HG02623 (cell line): ENCODE results near the gene OR10D3.
"Not testable (repeated sequence)": the region's sequence is repeated elsewhere in the genome, so short reads cannot be mapped to it uniquely, and the experiment has no call there.

Experiments used
- ATAC-seq: cut with Tn5 transposase; IDR thresholded peaks from one replicate; pipeline ENCODE4 v1.9.1; 2021; ENCODE audit warnings: moderate library complexity; ENCODE audit not compliant: unreplicated experiment

OR10D3 gene, protein sequence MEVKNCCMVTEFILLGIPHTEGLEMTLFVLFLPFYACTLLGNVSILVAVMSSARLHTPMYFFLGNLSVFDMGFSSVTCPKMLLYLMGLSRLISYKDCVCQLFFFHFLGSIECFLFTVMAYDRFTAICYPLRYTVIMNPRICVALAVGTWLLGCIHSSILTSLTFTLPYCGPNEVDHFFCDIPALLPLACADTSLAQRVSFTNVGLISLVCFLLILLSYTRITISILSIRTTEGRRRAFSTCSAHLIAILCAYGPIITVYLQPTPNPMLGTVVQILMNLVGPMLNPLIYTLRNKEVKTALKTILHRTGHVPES

DNA sequence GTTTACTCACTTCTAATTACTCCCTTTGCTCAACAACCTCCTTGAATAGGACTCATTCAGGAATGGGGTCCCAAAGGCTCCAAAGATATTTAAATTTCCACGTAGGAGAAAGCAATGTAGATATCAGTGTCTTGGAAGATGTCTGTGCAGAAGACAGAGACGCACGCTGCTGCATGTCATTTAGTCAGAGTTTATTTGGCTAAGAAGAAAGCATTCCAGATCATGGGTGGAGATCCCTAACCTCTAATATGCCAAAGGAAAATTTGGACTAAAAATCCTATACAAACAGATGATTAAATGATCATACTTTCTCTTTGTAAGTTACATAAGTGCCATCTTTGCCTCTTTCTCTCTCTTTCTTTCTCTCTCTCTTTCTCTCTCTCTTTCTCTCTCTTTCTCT lies at the start of gene OR10D3:
OR10D3 (plus strand) TSS at position 278 of the 400 bp plus-strand sequence. CDS start 1,925 bp downstream, outside the sequence.
- ATAC-seq: no peak

GRCh38 chr11:124143034-124143433 lies 40.1 kb upstream of the OR10D3 start:
- no peak for ATAC-seq

DNA sequence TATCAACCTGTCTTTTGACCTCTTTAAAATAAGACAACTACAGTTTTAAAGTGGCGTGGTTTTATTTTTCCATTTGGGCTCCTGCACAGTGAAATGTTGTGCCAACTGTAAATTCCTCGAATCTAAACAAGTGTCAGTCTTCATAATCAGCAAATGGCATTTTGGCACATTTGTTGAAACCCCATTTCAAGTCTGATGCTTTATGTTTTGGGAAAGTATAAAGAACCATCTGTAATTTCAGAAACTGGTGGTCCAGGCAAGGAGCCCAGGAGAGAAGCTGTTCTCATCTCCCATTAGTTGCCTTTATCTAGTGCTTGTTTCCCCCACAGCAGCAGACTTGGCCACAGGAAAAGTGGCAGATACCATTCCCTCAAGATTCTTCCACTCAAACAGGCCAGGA lies 35.2 kb upstream of the OR10D3 start:
- ATAC-seq: no peak

GRCh38 chr11:124150684-124151083 lies 32.5 kb upstream of the OR10D3 start:
- no peak for ATAC-seq

DNA sequence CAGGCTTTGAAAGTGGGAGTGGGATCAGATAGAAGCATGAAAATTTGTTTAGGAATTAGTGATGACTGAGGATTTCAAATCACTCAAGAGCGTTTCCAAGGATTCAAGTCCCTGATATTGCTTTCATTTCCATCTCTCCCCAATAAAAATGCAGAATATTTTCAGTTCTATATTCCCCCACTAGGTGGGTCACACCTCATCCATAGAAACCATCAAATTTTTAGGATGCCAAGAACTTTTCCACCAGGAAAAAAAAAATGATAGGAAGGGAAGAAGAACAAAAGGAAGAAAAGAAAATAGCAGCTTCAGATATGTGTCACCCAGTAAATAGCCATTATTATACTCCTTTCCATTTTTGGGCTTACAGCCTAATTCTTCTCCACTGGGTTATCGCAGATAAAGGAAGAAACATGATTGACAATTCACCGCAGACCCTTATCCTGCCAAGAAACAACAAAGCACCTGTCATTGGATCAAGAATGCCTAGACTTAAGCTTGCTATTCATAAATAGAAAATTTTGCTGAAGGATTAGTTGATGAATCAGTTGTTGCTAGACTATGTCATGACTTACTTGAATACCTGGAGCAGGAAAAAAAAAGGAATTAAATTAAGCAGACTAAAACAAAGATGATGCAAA lies 30.3 kb upstream of the OR10D3 start:
- no peak for ATAC-seq

DNA sequence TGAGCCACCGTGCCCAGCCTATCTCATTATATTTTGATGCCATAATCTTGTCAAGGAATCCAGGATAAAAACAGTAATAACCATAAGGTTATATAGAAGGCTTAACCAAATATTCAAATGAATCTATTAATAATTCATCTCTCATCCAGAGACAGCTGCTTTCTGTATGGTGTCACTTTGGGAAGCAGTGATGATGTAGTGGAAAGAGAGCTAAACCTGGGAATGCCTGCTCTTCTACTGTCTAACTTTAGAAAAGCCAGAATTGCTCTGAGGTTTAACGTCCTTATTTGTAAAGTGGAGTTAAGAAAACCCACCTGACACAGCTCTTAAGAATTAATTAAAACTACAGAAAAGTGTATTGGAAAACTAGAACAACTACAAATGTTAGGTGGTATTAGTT lies 29.3 kb upstream of the OR10D3 start:
- no peak for ATAC-seq

- no peak for ATAC-seq
These were observed 23.7 kb upstream of the OR10D3 start for GRCh38 chr11:124159481-124159880.

GRCh38 chr11:124160986-124161385 lies 22.2 kb upstream of the OR10D3 start:
- no peak for ATAC-seq

DNA sequence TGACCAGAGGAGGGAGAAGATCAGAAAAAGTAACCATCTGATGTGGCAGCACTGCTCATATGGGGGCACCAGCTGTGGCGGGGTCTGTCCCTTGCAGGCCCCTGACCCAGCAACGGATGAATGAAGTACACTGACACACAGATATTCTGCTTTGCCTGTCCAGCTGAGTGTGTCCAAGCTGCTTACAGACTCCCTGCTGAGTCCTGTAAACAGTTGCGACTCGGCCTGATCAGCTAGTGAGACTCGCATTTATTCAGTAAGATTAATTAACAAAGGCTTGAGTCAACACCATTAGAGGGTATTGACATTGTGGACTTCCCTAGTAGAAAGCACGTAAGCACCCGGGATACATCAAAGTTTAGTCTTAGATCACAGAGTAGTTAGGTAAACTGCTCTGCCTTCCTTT lies 15.3 kb upstream of the OR10D3 start:
- no peak for ATAC-seq

- no peak for ATAC-seq
These were observed 14.3 kb upstream of the OR10D3 start for GRCh38 chr11:124168796-124169195.

DNA sequence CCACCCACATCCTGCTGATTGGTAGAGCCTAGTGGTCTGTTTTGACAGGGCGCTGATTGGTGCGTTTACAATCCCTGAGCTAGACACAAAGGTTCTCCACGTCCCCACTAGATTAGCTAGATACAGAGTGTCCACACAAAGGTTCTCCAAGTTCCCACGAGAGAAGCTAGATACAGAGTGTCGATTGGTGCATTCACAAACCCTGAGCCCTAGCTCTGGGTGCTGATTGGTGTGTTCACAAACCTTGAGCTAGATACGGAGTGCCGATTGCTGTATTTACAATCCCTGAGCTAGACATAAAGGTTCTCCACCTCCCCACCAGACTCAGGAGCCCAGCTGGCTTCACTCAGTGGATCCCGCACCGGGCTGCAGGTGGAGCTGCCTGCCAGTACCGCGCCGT lies 12.8 kb upstream of the OR10D3 start:
- ATAC-seq: not testable (repeated sequence)

GRCh38 chr11:124170801-124171586 lies 12.2 kb upstream of the OR10D3 start:
- ATAC-seq: no peak

DNA sequence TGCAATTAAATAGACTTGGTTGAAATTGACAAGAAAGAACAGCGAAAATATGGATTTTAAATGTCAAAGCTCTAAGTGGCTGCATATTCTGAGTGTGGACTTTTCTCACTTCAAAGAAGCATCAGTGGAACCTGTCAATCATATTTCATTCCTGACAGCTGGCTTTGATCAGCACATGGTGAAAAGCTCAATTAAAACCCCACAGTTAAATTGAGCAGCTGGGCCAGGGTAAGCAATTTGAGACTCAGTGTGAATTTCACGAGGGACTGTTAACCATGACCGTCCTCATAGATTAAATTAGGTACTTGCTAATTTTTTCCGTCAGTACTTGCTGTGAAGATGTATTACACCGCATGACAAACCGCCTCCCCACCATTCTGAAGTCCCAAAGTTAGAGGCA lies 11.0 kb upstream of the OR10D3 start:
- ATAC-seq: no peak

GRCh38 chr11:124172599-124172998 lies 10.5 kb upstream of the OR10D3 start:
- no peak for ATAC-seq

DNA sequence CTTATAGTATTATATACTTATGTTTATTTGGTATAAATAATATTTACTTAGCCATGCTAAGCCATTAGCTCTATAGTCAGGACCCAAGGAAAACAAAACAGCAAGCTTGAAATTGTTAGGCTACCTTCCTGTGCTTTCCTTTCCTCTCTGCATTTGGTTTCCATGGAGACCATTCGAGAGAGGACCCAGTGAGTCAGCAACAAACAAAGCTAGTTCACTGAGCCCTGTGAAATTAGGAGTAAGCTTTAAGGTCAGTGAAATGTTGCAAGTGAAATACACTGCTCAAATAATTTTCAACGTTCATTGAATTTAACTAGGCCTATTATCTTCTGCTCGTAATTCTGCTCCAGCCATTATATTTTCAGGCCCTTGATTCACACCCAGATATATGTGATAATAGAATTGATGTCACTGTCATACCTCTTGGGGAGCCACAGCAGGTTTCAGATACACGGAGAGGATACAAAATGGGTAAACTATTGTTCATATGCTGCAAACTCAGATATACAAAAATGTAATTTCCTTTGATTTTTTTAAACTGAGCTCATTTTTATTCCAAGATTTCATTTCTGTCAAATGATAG lies 9.1 kb upstream of the OR10D3 start:
- ATAC-seq: no peak

GRCh38 chr11:124176925-124177715 lies 6.0 kb upstream of the OR10D3 start:
- no peak for ATAC-seq

- ATAC-seq: no peak
These were observed 3.8 kb upstream of the OR10D3 start for GRCh38 chr11:124179310-124179709.

- ATAC-seq: no peak
These were observed 7.4 kb downstream of the OR10D3 start for GRCh38 chr11:124190298-124191139.

DNA sequence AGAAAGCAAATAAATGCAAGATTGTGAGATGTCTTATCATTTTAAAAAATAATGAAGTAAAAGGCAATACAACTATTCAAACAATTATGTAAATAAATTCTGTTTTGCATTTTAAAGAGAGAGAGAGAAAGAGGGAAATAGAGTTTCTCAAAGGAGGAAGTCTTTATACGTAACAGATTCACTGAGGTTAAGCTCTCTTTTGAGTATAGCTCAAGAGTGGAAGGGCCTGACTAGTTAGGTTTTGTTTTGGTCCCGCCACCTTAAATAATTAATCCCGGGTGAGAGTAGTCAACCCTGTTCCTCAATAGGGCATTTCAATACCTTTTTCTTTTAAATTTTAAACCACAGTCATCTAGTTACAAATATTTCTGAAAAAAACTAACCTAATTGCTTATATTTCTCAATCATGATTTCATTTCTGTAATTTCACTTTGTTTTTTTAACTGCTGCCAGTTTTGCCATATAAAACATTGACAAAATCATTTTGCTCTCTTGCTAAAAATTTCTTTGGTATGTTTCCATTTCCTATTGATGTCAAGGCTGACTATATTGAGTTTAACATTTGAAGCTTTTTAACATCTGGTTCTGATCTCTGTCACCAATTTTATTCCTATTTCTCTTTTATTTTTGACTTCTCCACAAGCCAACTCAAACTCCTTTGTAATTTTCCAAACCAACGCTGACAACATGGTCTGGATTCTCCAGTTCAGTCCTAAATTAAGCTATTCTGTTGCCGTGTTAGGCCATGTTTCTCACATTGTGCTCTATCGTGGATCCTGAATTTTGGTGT lies 10.3 kb downstream of the OR10D3 start:
- ATAC-seq: peak; percentile 76
